OCI-M1 (cell line): Measurements from ENCODE around the gene AVEN.

Experiments
- DNase-seq: peaks from one replicate; lab custom pipeline; 2025; lab: John Stamatoyannopoulos, UW

Gene AVEN

DNA sequence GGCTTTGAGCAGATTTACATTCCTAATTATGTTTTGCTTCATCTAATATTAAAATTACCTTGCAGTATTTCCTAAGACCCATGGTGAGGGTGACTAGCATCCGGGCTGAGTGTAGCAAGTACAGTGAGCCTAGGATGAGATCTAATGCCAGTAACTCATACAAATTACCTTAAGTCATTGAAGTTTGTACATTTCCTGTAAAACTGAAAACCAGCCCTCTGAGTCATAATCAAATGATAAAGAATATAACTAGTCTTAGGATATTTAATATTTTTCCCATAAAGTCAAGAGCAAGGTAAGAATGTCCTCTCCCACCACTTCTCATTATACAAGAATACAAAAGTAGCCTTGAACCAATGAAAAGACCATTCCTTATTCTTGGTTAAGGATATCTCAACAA is 125.5 kb downstream of the AVEN start:
- no peak for DNase-seq

DNA sequence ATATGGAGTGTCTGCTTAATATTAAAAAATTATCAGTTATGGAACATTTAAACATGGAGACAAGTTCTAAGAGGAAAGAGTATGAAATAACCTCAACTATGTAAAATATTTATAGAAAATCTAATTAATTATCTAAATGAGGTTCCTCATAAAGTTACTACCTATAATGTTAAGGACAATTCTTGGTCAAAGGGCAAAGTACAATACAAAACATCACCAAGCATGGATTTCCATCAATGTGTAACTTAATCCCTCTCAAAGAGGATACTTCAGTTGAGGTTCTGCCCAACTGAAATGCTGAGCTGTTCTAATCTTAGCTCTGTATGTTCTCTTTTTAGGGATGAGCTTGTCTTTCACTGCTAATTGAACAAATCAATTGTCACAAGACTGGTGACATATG is 126.7 kb downstream of the AVEN start:
- DNase-seq, result no peak

DNA sequence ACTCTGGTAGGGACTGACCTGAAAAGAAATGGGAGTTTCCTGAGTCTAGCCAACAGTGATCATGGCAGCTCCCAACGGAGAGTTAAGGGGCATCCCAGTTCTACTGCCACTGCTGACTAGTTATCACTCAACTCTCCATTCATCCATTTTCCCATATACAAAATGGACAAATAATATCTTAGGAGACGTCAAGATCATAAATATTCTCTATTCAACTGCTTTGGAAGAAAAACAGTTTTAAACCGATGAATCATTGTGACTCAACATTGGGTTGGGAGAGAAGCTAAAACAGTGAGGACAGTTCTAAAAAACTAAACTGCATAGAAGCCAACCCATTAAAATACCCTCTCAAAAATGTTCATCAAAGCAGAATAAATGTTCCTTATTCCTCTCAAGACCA is 128.3 kb downstream of the AVEN start:
- DNase-seq, result no peak

DNA sequence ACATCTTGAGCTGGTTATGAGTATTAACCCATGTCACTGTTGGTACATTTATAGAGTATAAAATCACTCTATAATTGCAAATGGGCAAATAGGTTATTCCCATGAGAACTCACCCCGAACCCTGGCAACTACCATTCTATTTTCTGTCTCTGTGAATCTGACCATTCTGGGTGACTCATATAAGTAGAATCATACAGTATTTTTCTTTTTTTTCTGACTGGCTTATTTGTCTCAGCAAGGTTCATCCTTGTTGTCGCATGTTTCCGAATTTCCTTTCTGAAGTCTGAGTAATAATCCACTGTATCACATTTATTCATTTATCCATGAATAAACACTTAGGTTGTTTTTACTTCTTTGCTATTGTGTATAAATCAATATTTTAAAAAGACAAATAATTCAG is 130.6 kb downstream of the AVEN start:
- no peak for DNase-seq

DNA sequence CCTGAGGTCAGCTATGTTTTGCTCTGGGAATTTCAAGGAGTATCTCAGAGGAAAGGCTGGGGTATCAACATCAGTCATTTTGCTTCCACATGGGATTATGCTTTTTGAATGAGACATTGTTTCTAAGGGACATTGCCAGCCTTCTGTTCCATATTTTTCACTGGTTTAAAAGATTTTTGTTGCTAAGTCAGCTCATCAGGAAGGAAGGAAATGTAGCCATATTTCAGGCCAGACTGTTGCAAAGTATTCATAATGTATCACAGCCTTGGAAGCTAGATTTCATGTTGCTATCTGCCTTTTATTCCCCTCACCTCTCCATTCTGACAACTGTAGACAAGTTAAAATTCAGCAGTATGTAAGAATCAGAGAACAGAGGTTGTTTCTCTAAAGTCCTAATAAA is 131.7 kb downstream of the AVEN start:
- no peak for DNase-seq

DNA sequence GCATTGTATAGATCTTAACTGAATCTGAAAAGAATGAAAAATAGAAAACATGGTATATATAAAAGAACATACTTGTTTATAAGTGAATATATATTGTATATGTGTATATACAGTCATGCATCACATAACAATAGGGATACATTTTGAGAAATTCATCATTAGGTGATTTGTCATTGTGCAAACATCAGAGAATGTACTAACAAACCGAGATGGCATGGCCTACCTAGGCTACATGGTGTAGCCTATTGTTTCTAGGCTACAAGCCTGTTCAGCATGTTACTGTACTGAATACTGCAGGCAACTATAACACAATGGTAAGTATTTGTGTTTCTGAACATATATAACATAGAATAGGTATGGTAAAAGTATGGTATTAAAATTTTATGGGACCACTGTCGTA is 135.3 kb downstream of the AVEN start:
- no peak for DNase-seq

DNA sequence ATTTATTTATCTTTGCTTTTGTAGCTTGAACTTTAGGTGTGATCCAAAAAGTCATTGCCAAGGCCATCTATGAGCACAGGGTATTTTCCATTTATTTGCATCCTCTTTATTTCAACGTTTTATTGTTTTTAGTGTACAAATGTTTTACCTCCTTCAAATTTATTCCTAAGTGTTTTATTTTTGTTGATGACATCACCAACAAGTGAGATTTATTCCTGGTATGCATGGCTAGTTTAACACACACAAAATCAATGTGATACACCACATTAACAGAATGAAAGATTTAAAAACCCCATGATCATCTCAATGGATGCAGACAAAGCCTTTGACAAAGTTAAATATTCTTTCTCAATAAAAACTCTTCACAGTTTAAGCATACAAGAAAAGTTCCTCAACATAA is 137.0 kb downstream of the AVEN start:
- DNase-seq, result no peak

DNA sequence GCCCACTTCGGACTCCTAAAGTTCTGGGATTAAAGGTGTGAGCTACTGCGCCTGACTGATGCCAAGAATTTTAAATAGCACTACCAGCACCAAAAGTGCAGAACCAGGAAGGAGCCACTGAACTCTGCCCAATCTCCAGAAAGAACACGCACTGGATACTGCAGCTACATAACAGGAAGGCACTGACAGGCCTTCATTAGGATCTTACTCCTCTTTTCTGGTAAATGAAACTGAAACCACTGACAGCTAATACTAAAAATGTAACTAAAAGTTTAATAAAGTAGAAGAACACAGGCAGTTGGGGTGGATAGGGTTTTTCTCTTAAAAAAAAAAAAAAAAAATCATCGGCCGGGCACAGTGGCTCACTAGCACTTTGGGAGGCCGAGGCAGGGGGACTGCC is 144.8 kb downstream of the AVEN start:
- DNase-seq, result no peak

DNA sequence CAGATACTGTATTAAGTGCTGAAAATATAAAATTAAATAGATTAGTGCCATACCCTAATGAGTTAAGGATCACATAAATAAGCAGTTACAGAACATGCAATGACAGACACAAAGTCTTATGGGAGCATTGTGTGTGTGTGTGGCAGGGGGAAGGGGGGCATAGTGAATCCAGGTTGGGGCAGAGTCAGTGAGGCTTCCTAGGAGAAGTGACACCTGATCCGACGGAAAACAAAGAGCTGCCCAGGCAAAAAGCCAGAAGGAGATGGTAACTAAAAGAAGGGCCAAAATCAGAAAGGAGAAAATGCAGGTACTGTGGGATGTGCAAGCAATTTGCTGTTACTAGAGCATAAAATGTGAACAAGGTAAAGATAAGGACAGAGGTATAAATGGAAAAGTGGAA is 150.8 kb downstream of the AVEN start:
- DNase-seq, result no peak

DNA sequence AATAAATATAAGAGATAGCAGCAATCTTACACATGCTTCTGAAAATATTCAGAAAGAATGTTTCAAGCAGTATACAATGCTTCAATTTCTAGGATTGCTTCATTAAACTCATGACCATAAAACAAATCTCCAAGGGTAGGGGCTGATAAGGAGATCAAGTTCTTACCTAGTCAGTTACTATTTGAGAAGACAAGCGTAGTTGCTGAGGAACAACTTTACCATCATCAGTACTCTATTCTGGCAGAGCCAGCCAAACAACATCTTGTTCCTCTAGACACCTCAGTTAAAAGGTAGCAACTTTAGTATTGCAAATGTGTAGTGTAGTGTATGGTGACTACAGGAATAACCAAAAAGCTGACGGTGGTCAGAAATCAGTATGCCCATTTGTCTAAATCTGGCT is 156.1 kb downstream of the AVEN start:
- no peak for DNase-seq

DNA sequence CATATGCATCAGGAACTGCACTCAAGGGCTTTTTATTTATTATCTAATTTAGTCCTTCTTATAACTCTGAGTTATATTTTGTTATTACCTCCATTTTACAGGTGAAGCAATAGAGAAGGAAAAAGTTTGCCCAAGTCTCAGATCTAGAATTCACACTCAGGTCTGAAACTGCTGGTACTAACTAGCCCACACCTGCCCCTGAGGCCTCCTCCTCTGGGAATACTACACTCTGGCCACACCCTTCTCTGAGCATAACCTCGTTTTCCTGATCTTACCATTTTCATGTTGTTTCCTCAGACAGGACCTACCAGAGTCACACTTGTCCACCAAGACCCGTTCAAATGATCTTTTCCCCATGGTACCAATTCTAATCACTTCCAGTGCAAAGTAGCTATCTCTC is 164.8 kb downstream of the AVEN start:
- no peak for DNase-seq

DNA sequence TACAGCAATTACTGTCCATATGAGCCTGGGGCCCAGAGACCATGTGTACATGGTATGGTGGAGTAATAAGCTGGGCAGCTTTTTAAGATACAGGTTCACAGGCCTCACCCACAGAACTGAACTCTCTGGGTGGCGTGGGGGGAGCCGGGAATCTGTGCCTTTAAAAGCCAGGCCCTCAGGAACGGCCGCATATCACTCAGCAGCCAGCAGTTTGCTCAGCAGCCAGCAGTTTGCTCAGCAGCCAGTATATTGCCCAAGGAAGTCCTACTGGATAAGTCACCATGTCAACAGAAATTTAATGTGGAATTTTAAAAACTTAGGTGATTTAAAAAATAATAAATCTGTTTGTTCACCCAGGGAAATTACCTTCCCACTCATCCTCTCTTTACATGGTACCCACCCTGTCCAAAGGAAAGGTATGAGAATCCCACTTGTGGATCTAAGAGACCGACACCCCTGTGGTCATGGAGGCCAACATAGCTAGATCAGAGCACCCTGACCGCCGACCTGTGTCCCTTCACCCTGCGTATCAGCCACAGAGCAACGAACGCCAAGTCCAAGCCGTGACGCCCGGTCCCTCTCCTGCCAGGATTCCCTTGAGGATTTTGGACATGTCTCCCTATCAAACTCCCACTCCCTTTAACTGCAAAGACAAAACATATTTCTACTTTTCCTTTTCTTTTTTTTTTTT is 166.4 kb downstream of the AVEN start:
- no peak for DNase-seq

DNA sequence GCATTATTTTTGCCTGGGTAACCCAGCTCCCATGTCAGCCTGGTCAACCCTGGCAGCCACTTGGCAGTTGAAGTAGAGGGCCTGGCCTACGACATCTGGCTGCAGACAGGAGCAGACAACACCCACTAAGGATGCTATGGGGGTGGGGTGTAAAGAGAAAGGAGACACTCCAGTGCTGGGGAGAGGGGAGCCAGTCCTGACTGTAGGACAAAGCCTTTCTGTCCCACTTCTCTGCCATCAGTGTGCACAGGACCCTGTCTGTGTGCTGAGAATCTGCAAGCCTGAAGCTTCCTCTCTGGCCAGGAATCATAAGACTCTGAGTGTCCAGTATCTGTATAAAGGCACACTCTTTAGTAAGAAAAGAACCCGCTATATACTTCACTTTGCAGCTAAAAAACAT is 167.0 kb downstream of the AVEN start:
- DNase-seq, result no peak

DNA sequence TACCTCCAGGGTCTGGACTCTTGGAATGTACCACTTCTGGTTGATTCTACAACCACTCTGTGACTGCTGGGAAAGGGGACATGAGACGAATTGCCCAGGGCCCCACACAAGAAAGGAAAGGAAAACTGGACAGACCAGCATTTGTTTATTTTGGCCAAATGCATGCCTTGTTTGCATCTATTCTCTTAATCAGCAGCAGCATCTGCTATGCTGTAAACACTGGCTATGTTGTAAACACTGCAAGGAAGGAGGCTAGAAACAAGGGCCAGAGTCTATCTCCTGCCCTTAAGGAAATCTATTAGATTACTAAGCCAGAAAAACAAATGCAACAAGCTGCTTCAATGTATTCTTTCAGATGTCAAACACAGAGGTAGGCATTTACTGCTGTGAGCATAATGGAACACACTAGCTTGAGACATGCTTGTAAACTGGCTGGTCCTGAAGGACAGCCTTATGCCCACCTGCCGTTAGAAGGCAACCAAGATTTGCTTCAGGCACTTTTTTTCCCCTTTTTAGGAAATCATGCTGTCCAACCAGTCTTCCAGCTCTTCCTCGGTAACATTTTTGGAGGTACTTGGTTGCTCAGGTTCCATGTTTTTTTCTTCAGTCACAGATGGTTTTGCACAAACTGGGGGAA is 172.8 kb downstream of the AVEN start:
- DNase-seq, result no peak

DNA sequence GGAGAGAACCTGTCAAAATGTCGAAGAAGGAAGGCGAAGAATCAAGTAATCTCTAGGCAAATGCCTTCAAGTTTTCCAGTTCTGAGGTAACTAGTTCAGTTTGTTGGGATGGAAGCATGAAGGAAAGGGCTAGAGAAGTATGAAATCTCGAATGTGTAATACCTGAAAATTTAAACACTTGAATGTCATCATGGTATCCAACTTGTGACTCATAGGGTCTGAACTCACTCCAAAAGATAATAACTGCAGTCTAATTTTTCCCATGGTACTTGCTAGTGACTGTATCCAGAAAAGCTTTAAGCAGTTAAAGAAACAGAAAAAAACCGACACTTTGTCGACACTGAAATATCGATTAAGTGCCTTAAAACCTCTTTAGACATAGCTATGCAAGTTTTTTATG is 173.6 kb downstream of the AVEN start:
- DNase-seq, result no peak

DNA sequence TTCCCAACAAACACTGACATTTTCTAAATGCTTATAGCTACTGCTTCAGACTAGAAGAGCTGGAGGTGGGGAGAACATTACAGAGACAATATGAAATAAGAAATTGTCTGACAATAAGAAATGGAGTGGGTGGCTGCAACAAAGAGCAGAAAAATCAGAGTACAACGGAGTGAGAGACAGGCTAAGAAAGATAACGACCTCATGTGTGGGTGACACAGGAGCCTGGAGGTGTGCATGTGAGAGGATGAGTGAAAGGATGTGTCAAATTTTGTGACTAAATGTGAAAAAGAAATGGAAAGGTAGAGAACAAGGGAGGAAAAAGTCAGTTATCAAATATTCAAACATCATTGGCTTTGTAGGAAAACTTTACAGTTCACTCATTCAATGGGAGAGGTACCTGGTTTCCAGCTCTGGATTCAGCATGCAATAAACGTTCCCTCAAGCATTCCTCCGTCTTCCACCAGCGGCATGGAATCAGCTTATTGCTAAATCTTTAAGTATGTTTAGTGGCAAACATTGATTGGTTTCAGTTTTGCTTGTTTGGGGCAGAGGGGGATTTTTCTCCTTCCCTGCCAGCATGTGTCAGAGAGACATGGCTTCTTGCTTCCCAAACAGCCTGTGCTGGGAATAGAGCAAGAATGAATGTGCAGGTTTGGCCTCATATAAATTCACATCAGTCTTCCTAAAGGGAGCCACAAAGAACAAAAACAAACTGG is 174.5 kb downstream of the AVEN start:
- DNase-seq, result no peak

DNA sequence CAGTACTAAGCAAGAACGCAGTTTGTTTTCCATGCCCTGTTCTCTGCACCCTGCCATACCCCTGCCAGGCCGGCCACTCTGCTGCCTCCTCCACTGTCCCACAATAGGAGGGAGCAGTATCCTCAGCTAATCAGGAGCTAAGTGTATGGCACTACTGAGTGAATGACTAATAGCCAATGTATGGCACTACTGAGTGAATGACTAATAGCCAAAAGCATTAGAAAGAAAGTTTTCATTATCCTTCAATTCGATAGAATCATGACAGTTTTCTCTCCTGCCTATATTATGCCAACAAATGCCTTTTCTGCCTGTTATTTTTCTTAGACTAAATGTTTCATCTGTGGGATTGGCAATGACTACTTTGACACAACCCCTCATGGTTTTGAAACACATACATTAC is 178.2 kb downstream of the AVEN start:
- DNase-seq, result no peak

DNA sequence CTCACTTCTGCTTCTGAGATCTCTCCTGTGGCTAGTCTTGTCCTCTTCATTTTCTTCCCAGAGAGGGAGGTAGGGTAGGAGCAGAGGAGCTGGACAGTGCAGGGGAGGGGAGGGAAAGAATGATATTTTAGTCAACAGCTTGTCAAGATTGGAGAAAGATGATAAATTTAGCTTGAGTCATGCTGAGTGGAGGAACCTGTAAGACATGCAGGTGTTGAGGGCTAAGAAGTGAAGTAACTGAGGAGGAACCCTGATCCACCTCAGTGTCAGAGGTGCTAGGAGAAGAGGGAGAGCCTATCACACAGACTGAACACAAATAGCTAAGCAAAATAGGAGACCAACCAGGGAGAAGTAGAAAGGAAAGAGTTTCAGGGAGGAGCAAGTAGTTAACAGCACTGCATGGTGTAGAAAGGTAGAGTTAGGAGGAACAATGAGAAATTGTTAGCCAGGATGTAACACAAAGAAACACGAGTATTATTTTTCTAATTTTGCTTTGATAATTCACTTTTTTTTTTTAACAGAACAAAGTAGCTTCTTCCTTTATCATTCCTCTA is 178.9 kb downstream of the AVEN start:
- DNase-seq, result no peak

DNA sequence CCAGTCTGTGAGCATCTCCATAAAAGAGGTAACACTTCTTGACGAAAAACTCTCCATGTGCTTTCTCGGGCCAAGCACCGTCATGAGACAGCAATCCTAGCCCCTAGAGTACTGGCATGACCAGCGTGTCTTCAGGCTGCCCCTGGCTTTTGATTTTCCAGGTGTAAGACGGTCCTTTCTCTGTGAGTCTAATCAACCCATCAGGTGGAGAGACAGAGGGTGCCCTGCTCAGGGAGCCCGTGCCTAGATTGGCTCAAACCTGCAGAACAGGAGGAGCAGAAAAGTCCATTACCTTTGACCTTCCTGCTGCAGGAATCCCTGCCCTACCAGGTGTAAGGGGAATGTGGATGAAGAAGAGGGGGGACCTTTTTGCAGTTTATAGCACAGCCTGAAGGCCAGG is 180.2 kb downstream of the AVEN start:
- no peak for DNase-seq

DNA sequence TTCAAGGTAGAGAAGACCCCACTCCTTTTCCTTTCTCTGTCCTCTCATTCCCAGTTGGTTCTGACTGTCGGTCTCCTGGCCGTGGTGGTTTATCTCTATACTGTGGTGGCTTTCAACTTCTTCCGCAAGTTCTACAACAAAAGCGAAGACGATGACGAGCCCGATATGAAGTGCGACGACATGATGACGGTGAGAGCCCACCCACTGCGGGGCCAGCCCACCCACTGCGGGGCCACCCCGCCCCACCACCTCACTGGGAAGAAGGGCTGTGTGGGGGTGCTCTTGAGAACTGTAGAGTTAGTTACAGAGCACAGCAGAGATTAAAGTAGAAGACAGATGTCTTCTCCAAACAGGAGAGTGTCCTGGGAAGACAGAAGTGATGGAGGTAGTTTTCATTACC is 181.3 kb downstream of the AVEN start:
- DNase-seq, result no peak

DNA sequence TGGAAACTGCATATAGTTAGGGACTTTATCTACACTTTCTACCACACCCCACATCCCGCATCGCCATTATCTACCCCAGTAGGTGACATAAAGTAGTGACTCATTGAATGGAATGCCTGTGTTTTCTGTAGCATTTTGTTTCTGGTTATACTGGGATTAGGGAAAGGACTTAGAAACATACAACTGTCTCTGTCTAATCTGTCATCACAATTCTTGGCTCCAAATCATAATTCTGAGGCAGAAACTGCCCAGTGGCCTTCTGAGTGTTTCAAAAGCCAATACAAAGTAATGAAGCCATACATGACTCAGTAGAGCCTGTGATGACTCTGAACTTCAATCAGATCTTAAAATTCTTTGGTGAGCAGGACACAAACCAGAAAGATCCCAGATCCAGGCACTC is 186.4 kb downstream of the AVEN start:
- DNase-seq, result no peak

DNA sequence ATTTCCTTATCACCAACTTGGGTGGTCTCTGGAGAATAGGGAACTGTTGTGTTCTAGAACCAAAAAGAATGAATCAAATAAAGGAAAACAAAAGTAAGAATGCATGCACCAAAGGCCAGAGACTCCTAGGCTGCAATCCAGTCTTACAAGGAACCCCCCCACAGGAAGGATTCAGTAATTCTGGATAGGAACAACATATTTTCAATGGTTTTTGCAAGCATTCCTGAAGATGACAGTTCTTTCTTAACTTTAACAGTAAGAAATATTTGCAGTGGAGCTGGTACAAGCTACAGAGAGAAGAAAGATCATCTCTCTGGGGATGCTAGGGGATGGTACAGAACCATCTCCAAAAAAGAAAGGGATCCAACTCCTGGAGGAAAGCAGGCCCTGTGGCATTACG is 186.9 kb downstream of the AVEN start:
- no peak for DNase-seq

DNA sequence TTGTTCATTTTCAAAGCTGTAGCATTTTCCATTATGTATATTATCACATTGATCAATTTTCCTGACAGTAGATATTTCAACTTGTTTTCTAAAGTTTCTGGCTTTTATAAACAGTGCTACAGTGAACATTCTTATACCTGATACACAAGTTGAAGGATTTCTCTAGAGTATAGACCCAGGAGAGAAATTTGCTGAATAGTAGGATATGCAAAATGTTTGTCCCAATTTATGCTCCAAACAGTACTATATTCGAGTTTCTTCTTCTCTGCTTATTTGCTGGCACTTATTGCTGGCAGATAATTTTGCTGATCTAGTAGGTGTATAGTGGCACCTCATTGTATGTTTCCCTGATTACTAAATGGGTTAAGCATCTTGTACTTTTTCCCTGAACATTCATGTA is 187.9 kb downstream of the AVEN start:
- no peak for DNase-seq
